IMR-90 (cell line): ENCODE data around the gene CYP4V2.

ENCODE experiments used
- POLR2A ChIP-seq: IDR thresholded peaks from 2 replicates; pipeline ENCODE4 v1.6.1; 2012; ENCODE audit warnings: mild to moderate bottlenecking, low read depth, low read length
- RFX5 ChIP-seq: IDR thresholded peaks from 2 replicates; pipeline ENCODE4 v1.8.0; 2012; ENCODE audit warnings: low read depth, mild to moderate bottlenecking, low read length, moderate library complexity
- TF ChIP-seq, protein P1 (sequence below): fragments of 150-350 bp; IDR thresholded peaks from 2 replicates; pipeline ENCODE4 v1.6.1; 2017; ENCODE audit warnings: mild to moderate bottlenecking, antibody characterized with exemption, low read length, low read depth

DNA sequence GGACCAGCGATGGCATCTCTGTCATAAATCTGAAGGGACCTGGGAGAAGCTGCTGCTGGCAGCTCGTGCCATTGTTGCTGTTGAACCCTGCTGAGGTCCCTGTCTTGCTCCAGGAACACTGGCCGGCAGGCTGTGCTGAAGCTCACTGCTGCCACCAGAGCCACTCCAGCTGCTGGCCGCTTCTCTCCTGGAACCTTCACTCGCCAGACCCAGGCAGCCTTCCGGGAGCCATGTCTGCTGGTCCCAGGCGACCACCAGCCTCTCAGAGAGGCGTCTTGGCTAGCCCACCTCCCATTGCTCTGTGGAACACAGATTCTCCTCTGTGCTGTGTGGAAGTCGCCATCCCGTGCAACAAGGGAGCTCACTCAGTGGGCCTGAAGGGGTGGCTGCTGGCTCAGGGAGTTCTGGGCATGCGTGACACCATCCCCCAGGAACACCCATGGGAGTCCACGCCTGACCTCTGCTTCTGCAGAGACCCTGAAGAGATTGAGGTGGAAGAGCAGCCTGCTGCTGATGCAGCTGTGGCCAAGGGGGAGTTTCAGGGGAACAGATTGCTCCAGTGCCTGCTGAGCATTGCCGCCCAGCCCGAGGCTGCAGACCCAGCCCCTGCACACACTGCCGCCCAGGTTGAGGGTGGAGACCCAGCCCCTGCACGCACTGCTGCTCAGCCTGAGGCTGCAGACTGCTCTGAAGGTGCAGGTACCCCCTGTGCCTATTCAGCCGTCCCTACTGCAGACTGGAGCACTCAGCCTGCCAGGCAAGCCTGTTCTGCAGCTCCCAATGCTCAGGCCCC is 33.1 kb upstream of the CYP4V2 start:
- TF ChIP-seq POLR2A, result no peak
- no peak for TF ChIP-seq RFX5
- TF ChIP-seq, protein P1, sequence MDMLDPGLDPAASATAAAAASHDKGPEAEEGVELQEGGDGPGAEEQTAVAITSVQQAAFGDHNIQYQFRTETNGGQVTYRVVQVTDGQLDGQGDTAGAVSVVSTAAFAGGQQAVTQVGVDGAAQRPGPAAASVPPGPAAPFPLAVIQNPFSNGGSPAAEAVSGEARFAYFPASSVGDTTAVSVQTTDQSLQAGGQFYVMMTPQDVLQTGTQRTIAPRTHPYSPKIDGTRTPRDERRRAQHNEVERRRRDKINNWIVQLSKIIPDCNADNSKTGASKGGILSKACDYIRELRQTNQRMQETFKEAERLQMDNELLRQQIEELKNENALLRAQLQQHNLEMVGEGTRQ, result no peak
